ENCODE results near the gene LPP.

LPP gene

DNA sequence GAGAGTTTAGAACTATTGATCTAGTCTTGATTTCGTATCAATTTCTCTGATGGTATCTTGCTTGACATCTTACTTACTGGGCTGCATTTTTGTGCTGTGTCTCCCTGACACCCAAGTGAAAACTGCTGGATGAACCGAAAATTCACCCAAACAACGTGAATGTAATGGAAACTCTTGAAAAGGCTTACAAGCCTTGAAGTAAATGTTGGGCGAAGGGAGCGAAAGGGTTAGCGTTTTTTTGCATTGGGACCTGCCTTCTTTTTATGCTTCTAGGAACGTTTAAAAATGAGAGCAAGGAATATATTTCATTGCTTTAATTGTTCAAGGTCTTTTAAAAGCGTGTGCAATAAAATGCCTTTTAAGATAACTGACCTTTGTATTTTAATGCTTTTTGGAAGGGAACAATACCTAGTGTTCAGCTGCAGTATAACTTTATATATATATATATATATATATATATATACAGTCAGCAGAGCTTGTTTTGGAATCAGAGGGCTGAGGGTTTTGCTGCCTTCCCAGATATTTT lies 94.1 kb downstream of the LPP start:
- no peak for TF ChIP-seq GABPA (IDR thresholded peaks at IDR 0.05; ENCODE audit: low read depth)
- TF ChIP-seq, protein P1, sequence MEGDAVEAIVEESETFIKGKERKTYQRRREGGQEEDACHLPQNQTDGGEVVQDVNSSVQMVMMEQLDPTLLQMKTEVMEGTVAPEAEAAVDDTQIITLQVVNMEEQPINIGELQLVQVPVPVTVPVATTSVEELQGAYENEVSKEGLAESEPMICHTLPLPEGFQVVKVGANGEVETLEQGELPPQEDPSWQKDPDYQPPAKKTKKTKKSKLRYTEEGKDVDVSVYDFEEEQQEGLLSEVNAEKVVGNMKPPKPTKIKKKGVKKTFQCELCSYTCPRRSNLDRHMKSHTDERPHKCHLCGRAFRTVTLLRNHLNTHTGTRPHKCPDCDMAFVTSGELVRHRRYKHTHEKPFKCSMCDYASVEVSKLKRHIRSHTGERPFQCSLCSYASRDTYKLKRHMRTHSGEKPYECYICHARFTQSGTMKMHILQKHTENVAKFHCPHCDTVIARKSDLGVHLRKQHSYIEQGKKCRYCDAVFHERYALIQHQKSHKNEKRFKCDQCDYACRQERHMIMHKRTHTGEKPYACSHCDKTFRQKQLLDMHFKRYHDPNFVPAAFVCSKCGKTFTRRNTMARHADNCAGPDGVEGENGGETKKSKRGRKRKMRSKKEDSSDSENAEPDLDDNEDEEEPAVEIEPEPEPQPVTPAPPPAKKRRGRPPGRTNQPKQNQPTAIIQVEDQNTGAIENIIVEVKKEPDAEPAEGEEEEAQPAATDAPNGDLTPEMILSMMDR (IDR thresholded peaks at IDR 0.05; ENCODE audit: insufficient read depth, low read length) = no peak
- no peak for TF ChIP-seq POLR2AphosphoS5 (IDR thresholded peaks at IDR 0.05; ENCODE audit: low read depth)
- no peak for TF ChIP-seq SPI1 (IDR thresholded peaks at IDR 0.05; ENCODE audit: borderline replicate concordance, low read depth)
- TF ChIP-seq, protein P2, sequence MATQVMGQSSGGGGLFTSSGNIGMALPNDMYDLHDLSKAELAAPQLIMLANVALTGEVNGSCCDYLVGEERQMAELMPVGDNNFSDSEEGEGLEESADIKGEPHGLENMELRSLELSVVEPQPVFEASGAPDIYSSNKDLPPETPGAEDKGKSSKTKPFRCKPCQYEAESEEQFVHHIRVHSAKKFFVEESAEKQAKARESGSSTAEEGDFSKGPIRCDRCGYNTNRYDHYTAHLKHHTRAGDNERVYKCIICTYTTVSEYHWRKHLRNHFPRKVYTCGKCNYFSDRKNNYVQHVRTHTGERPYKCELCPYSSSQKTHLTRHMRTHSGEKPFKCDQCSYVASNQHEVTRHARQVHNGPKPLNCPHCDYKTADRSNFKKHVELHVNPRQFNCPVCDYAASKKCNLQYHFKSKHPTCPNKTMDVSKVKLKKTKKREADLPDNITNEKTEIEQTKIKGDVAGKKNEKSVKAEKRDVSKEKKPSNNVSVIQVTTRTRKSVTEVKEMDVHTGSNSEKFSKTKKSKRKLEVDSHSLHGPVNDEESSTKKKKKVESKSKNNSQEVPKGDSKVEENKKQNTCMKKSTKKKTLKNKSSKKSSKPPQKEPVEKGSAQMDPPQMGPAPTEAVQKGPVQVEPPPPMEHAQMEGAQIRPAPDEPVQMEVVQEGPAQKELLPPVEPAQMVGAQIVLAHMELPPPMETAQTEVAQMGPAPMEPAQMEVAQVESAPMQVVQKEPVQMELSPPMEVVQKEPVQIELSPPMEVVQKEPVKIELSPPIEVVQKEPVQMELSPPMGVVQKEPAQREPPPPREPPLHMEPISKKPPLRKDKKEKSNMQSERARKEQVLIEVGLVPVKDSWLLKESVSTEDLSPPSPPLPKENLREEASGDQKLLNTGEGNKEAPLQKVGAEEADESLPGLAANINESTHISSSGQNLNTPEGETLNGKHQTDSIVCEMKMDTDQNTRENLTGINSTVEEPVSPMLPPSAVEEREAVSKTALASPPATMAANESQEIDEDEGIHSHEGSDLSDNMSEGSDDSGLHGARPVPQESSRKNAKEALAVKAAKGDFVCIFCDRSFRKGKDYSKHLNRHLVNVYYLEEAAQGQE (IDR thresholded peaks at IDR 0.05; ENCODE audit: insufficient replicate concordance, low read depth) = no peak
- no peak overlapping the region for H3K27ac ChIP-seq (replicated peaks)
- DNase-seq (ENCODE audit: low read depth in 1 of 2, low spot score in 1 of 2) = no peak
- H3K27me3 ChIP-seq (ENCODE audit: insufficient read depth, poor library complexity, severe bottlenecking) = no peaks in the 10 kb centered on the region
- no peak overlapping the region for H3K4me3 ChIP-seq (replicated peaks; ENCODE audit: insufficient read depth, low read length)

DNA sequence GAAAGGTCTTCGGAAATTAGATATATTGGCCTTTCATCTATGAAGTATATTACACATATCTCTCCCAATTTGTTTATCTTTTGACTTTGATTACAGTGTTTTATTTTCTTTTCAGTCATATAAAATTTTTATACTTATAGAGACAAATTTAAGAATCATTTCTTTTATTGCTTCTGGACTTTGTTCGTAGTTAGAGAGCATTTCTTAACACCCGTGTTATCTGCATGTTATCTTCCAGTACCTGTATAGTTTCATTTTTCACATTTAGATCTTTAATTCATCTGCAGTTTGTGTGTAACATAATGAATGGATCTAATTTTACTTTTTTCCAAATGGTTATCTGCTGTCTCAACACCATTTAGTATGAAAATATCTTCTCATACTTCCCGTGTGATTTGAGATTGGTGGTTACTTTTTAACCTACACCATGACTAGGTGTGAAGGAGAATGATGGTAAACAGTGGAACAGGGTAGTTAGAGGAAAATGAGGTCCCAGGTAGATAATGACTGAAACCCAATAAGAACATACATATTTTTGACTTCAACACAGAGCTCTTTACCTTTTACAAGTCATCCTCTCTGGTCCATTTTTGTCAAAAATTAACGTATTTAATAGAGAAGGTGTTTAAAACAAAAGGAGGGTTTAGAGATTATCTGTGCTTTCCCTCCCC lies 99.3 kb downstream of the LPP start:
- TF ChIP-seq POLR2AphosphoS5 (IDR thresholded peaks at IDR 0.05; ENCODE audit: low read depth) = no peak
- Histone ChIP-seq H3K27me3 (ENCODE audit: insufficient read depth, poor library complexity, severe bottlenecking) (no peaks in the 10 kb centered on the region), H3K4me3 (replicated peaks; ENCODE audit: insufficient read depth, low read length) (no peak overlapping the region), H3K27ac (replicated peaks) (no peak overlapping the region)
- no peak for DNase-seq (ENCODE audit: low read depth in 1 of 2, low spot score in 1 of 2)

DNA sequence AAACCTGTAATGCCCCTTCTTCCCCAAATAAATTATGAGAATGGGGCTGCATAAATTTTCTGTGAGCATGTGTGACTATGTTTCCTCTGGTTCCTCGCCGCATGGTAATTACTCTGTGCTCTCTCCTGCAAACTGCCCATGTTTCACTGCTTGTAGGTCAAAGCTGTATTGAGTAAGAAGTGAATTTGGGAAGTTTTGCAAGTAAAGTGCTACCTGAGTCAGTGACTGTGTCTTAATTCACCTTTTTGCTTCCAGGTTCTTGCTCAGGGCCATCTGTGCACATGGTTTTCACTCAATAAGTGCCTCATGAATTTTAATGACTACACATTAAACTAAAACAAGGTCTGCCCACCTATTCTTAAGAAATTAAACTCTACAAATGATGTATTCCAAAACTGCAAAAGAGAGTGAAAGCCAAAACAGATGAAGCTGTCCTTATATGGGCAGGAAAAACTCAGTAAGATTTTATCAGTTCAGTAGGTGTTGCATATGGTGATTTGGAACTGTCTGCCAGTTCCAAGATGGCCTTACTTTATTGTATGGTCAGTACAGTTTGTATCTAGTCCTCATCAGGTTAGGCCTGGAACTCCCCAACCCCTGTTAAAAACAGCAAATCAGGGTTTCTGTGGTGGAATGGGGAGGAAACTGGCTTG lies 100.0 kb downstream of the LPP start:
- H3K27ac ChIP-seq (replicated peaks) = no peak overlapping the region
- no peak overlapping the region for H3K4me3 ChIP-seq (replicated peaks; ENCODE audit: insufficient read depth, low read length)
- H3K27me3 ChIP-seq (ENCODE audit: insufficient read depth, poor library complexity, severe bottlenecking) = no peaks in the 10 kb centered on the region
- peak in 1 of 2 experiments; percentile 14 for DNase-seq (ENCODE audit: low read depth in 1 of 2, low spot score in 1 of 2)
- TF ChIP-seq GABPA (IDR thresholded peaks at IDR 0.05; ENCODE audit: low read depth) = no peak
- TF ChIP-seq, protein P1 (IDR thresholded peaks at IDR 0.05; ENCODE audit: insufficient read depth, low read length) = no peak
- TF ChIP-seq, protein P2 (IDR thresholded peaks at IDR 0.05; ENCODE audit: insufficient replicate concordance, low read depth) = no peak
- TF ChIP-seq SPI1 (IDR thresholded peaks at IDR 0.05; ENCODE audit: borderline replicate concordance, low read depth) = no peak
- no peak for TF ChIP-seq POLR2AphosphoS5 (IDR thresholded peaks at IDR 0.05; ENCODE audit: low read depth)

DNA sequence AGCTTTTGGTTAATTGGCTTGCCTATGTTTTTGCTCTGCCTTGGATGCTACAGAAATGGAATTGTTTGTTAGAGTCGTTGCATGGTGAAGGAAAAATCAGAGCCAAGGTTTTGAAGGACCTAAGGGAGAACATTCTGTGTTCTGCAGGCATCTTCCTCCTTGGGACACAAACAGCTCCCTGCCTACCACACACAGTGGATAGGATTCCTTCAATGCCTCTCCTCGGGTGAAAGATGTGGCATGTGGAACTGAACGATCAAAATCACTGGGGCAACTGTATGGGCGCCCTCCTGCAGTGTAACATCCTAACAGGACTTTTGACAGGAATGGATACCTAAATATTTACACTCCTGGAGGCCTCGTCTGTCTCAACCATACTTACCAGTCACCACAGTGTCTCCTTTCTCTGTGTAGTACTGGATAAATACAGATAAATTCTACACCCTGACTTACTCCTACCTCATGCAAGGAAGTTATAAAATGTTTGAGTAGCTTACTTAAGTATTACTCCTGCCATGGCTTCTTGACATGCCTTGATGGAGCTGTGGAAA lies 100.6 kb downstream of the LPP start:
- Histone ChIP-seq H3K27ac (replicated peaks) (no peak overlapping the region), H3K27me3 (ENCODE audit: insufficient read depth, poor library complexity, severe bottlenecking) (no peaks in the 10 kb centered on the region), H3K4me3 (replicated peaks; ENCODE audit: insufficient read depth, low read length) (no peak overlapping the region)
- DNase-seq (ENCODE audit: low read depth in 1 of 2, low spot score in 1 of 2) = no peak
- TF ChIP-seq GABPA (IDR thresholded peaks at IDR 0.05; ENCODE audit: low read depth) (no peak), SPI1 (IDR thresholded peaks at IDR 0.05; ENCODE audit: borderline replicate concordance, low read depth) (no peak), POLR2AphosphoS5 (IDR thresholded peaks at IDR 0.05; ENCODE audit: low read depth) (no peak)
- TF ChIP-seq, protein P2 (IDR thresholded peaks at IDR 0.05; ENCODE audit: insufficient replicate concordance, low read depth) = no peak
- TF ChIP-seq, protein P1 (IDR thresholded peaks at IDR 0.05; ENCODE audit: insufficient read depth, low read length) = no peak
